Esophagus squamous epithelium (tissue), 4 donors: Measurements from ENCODE around the gene STON2.

Experiments used
- POLR2A ChIP-seq, 4 donors: fragments of 450-650 bp; IDR thresholded peaks; one replicate each; pipeline ENCODE4 v1.6.1; 2017; ENCODE audit warnings: antibody characterized with exemption in 4 of 4, mild to moderate bottlenecking in 4 of 4, moderate library complexity in 3 of 4
- TF ChIP-seq, protein P1 (sequence below), 6 experiments: fragments of 450-650 bp in 4 of 6; fragments of 200-600 bp in 2 of 6; sonication (generic) in 2 of 6; IDR thresholded peaks; one replicate each; pipeline ENCODE4 v1.5.1; 2016 to 2019; ENCODE audit warnings: antibody characterized with exemption in 6 of 6, mild to moderate bottlenecking in 4 of 6, moderate library complexity in 4 of 6

DNA sequence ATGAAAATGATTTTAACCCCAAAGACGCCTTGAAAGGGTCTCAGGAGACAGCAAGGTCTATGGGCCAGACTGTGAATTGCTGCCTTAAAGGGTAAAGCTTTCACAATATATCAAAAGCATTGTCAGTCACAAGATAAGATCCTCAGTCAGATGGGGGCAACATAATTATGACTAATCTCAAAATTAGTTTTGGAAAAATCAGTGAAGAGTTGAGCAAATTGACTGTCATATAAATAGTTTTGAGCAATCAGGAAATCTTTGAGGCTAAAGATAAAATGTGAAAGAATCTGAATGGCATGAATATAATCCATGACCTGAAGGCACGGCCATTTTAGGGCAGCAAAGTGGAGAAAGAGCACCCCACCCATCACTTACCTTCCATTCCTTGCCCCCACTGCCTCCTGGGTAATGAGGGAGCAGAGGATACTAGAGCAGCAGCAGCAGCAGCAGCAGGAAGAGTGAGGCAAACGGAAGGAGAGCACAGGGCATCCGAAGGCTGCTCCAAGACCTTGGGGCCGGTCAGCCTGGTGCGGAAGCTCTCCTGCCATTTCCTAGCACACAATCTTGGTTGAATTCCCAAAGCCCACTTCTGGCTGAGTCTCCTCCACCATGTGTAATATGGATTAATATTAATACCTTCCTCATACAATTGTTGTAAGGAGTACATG is 7.0 kb downstream of the STON2 start:
- TF ChIP-seq, protein P1, sequence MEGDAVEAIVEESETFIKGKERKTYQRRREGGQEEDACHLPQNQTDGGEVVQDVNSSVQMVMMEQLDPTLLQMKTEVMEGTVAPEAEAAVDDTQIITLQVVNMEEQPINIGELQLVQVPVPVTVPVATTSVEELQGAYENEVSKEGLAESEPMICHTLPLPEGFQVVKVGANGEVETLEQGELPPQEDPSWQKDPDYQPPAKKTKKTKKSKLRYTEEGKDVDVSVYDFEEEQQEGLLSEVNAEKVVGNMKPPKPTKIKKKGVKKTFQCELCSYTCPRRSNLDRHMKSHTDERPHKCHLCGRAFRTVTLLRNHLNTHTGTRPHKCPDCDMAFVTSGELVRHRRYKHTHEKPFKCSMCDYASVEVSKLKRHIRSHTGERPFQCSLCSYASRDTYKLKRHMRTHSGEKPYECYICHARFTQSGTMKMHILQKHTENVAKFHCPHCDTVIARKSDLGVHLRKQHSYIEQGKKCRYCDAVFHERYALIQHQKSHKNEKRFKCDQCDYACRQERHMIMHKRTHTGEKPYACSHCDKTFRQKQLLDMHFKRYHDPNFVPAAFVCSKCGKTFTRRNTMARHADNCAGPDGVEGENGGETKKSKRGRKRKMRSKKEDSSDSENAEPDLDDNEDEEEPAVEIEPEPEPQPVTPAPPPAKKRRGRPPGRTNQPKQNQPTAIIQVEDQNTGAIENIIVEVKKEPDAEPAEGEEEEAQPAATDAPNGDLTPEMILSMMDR (IDR thresholded peaks at IDR 0.05) = no peak
- TF ChIP-seq POLR2A (IDR thresholded peaks at IDR 0.05) = no peak
